ENCODE results near the gene RAPGEF1. TPM values are rescaled to one million over a fixed set of nuclear protein-coding genes. Genes with fewer than 3 reads are reported as not detected.

Gene RAPGEF1
- total RNA-seq, 2 donors from 2014 or later = 59.7 to 73.0 TPM

DNA sequence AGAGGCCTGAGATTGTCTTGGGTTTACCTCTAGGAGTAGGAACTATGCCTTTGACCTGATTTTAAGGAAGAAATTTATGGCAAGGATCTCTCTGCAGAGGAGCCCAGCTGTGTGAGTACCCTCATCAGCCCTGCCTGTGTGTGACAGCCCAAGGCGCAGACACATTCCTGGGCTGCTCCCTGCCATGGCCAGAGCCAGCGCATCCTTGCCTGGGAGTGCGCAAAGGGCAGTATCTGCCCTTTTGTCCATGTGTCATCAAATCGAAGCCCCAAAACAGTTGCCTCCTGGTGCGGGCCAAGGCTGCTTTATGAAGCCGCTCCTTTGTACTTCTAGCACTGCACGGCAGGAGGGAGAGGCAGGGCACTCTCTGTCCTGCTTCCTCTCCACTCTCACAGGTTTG is 142.6 kb downstream of the RAPGEF1 start:
- H3K9me3 ChIP-seq = no peaks in the 10 kb centered on the region
- H3K4me3 ChIP-seq = no peak overlapping the region
- peaks cover 61% of the 10 kb centered on the region for H3K36me3 ChIP-seq
- TF ChIP-seq, protein P1, sequence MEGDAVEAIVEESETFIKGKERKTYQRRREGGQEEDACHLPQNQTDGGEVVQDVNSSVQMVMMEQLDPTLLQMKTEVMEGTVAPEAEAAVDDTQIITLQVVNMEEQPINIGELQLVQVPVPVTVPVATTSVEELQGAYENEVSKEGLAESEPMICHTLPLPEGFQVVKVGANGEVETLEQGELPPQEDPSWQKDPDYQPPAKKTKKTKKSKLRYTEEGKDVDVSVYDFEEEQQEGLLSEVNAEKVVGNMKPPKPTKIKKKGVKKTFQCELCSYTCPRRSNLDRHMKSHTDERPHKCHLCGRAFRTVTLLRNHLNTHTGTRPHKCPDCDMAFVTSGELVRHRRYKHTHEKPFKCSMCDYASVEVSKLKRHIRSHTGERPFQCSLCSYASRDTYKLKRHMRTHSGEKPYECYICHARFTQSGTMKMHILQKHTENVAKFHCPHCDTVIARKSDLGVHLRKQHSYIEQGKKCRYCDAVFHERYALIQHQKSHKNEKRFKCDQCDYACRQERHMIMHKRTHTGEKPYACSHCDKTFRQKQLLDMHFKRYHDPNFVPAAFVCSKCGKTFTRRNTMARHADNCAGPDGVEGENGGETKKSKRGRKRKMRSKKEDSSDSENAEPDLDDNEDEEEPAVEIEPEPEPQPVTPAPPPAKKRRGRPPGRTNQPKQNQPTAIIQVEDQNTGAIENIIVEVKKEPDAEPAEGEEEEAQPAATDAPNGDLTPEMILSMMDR (IDR thresholded peaks at IDR 0.05) = no peak
- DNase-seq (ENCODE audit: low spot score) = no peak
- H3K27me3 ChIP-seq (replicated peaks; ENCODE audit: insufficient read depth) = no peaks in the 10 kb centered on the region
- no peak for ATAC-seq (ENCODE audit: insufficient number of reproducible peaks, low FRiP score, low read depth)
- H3K27ac ChIP-seq = no peak overlapping the region
- no peaks in the 10 kb centered on the region for H3K4me1 ChIP-seq (ENCODE audit: control insufficient read depth in 1 of 2, low read depth in 2 of 2)

DNA sequence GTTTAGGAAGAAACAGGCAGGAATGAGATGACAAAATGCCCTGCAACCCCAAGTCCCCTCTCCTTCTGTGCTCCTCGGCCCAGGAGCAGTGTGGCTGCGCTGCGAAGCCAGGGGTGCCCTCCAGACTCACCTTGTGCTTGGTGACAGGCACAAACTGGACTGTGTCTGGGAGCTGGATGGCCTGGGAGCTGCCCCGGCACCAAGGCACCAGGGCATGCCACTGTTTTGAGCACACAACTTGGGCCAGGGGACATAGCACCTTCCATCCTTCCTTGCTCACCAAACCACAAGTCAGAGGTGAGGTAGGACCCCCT is 143.5 kb downstream of the RAPGEF1 start:
- H3K27ac ChIP-seq = no peak overlapping the region
- H3K36me3 ChIP-seq = peaks cover 54% of the 10 kb centered on the region

DNA sequence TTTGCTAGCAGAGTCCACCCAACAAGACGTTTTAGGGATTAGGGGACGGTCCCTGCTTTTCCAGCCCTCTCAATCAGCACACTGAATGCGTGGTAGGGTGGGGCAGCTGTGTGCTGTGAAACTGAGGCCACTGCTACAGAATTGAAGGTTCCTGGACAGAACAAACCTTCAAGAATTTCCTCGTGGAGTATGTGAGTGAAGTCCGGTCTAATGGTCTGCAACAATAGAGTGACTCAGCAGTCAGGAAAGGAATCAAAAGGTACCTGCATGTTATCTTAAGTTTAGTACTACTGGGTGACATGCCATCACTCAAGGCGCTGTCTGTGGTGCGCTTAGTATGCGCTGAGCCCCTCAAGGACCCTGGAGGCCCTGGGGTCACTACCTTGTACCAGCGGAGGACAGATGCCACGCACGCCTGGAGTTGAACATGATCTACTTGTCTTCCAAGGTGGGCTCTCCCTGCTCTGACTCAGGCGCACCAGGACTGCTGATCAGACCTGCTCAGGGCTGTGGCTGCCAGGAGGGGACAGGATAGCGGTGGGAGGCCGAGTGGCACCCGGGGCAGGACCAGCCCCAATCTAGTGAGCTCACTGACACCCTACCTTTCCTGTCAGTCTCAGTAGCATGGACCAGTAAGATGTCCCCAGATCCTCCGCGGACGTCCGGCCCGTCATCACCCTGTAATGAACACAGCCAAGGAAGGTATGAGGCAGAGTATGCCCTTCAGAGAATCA is 144.0 kb downstream of the RAPGEF1 start:
- peaks cover 51% of the 10 kb centered on the region for H3K36me3 ChIP-seq
- H3K4me3 ChIP-seq = no peak overlapping the region
- ATAC-seq (ENCODE audit: insufficient number of reproducible peaks, low FRiP score, low read depth) (no peak), DNase-seq (ENCODE audit: low spot score) (no peak)
- H3K9me3 ChIP-seq = no peaks in the 10 kb centered on the region
- no peaks in the 10 kb centered on the region for H3K27me3 ChIP-seq (replicated peaks; ENCODE audit: insufficient read depth)
- no peak overlapping the region for H3K27ac ChIP-seq
- no peaks in the 10 kb centered on the region for H3K4me1 ChIP-seq (ENCODE audit: control insufficient read depth in 1 of 2, low read depth in 2 of 2)
- TF ChIP-seq, protein P1 (IDR thresholded peaks at IDR 0.05) = no peak

More for the DNA sequence above, 143.5 kb downstream of the RAPGEF1 start:
- ATAC-seq (ENCODE audit: insufficient number of reproducible peaks, low FRiP score, low read depth) (no peak), DNase-seq (ENCODE audit: low spot score) (no peak)
- TF ChIP-seq, protein P1 (IDR thresholded peaks at IDR 0.05) = no peak
- Histone ChIP-seq H3K4me3 (no peak overlapping the region), H3K9me3 (no peaks in the 10 kb centered on the region), H3K4me1 (ENCODE audit: control insufficient read depth in 1 of 2, low read depth in 2 of 2) (no peaks in the 10 kb centered on the region), H3K27me3 (replicated peaks; ENCODE audit: insufficient read depth) (no peaks in the 10 kb centered on the region)

DNA sequence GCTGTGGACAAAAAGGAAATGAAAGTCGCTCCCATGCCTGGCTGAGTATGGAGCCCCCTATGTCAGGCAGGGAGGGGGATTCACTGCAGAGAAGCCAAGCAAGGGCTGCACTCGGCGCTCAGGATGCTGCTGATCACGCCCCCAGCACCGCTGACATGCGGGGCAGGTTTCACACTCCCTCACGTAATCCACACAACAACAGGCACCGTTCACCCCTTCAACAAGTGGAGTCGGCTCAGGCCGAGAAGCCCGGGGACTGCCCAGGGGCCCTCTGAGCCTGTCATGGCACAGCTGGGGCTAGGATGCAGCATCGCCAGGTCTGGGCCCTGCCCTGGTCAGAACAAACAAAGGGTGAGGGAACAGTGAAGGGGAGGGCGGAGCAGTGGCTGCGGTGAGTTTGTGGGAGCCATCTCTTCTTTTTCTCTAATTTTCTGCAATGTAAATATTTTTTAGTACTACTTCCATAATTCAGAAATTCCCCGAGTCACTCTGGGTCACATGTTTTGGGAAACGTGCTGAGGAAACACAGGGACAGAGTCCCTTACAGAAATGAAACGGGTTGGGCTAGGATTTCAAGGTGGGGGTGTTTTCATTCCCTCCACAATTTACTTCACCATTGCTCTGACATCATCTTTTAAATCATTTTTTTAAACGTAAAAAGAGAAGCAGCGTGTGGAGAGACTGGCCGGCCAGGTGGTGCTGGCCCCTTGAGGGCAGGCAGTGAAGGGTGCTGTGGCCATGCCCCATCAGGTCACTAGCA is 144.8 kb downstream of the RAPGEF1 start:
- TF ChIP-seq, protein P1 (IDR thresholded peaks at IDR 0.05) = no peak
- peaks cover 54% of the 10 kb centered on the region for H3K36me3 ChIP-seq
- H3K27me3 ChIP-seq (replicated peaks; ENCODE audit: insufficient read depth) = no peaks in the 10 kb centered on the region
- ATAC-seq (ENCODE audit: insufficient number of reproducible peaks, low FRiP score, low read depth) (no peak), DNase-seq (ENCODE audit: low spot score) (no peak)
- no peaks in the 10 kb centered on the region for H3K4me1 ChIP-seq (ENCODE audit: control insufficient read depth in 1 of 2, low read depth in 2 of 2)
- H3K9me3 ChIP-seq = no peaks in the 10 kb centered on the region
- H3K4me3 ChIP-seq = no peak overlapping the region
- no peak overlapping the region for H3K27ac ChIP-seq

DNA sequence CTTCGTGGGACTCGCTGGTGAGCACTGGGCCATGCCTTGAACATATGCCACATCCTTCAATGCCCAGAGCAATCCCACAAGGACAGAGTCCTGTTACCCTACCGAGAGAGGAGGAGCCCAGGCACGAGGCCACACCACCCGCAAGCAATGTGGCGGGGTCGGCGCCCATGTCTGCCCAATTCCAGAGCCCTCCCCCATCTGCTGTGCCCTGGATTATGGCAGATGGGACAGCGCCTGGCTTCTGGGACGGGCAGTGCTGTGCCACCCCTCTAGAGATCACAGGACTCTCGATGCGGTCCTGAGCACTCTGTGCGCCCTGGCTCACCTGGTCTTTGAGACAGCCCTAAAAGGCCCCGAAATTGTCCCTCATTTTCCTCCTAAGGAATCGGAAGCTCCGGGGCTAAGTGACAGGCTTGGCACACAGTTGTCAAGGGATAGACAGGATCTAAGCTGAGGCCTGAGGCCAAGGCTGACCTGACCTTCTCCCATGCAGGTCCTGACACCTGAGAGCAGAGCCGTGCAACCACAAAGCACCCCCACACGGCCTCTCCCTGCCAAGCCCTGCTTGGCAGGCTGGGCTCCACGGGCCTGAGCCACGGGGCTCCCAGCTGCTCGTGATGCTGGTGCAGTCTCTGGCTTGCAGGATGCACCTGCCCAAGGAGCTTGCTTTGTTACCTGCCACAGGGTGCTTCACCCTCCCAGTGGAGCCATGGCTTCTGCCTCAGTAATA is 145.8 kb downstream of the RAPGEF1 start:
- Histone ChIP-seq H3K9me3 (no peaks in the 10 kb centered on the region), H3K4me1 (ENCODE audit: control insufficient read depth in 1 of 2, low read depth in 2 of 2) (no peaks in the 10 kb centered on the region), H3K27me3 (replicated peaks; ENCODE audit: insufficient read depth) (no peaks in the 10 kb centered on the region), H3K4me3 (no peak overlapping the region), H3K36me3 (peaks cover 60% of the 10 kb centered on the region), H3K27ac (no peak overlapping the region)
- DNase-seq (ENCODE audit: low spot score) (no peak), ATAC-seq (ENCODE audit: insufficient number of reproducible peaks, low FRiP score, low read depth) (no peak)
- TF ChIP-seq, protein P1 (IDR thresholded peaks at IDR 0.05) = no peak

Measured in thoracic aorta (tissue), 2 donors.